ENCODE results near the gene ALPL.
"Not testable (repeated sequence)": the region's sequence is repeated elsewhere in the genome, so short reads cannot be mapped to it uniquely, and the experiment has no call there.

The ALPL gene

DNA sequence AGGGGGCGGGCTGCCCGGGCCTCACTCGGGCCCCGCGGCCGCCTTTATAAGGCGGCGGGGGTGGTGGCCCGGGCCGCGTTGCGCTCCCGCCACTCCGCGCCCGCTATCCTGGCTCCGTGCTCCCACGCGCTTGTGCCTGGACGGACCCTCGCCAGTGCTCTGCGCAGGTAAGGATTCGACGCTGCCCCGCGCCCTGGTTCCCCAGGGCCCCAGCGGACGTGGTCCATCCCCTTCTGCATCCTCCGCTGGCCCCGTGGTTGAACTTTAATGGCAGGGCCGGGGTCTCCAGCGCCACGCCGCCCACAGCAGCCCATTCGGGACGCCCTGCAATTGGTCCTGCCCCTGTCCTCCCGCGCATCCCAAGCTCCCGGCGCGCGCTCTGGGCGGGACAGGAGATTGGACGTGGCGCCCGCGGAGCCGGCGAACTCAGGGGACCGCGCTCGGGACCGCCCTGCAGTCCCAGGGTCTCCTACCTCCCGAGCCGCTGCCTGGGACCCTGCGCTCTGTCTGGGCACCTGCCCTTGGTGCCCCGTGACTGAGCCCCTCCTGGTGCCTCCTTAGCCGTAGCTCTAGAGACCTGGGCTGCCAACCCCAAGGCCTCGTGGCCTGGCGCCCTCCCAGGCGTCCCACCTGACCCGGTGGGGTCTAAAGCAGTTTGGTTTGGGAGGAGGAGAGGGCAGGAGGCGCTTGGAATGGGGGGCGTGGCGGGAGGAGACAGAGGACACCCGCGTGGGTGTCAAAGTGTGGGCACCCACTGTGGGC is at the start of gene ALPL:
ALPL (plus strand) TSS at position 73 of the 762 bp plus-strand sequence. CDS start 44,659 bp downstream, outside the sequence.
- Mint-ChIP-seq H3K27ac (no peak within 1 kb of the TSS), H3K4me1 (peaks cover 14% of the 10 kb centered on the region), H3K36me3 (no peaks in the 10 kb centered on the region), H3K9me3 (no peaks in the 10 kb centered on the region), H3K4me3 (peak within 1 kb of the TSS; percentile 60)
- DNase-seq (ENCODE audit: low spot score in 2 of 2) (no peak), ATAC-seq (peak; percentile 39)

DNA sequence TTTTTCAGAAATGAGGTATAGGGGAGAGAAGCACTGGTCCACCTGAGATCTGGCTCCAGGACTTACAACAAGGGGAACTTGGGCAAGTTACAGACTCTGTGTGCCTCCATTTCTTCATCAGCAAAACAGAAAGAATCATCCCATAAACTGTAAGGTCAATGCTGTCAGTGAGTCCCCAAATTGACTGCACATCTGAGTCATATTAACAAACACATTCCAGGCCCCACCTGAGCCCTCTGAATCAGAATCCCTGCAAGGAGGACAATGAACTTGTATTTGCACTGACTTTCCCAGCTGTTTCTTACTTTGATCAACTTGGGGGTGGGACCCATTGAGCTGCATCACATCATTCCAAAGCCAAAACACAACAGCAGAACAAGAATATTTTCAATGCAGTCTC is 44.1 kb upstream of the ALPL start:
- H3K9me3 Mint-ChIP-seq; H3K27ac Mint-ChIP-seq; ATAC-seq; DNase-seq (ENCODE audit: low spot score in 2 of 2); H3K4me3 Mint-ChIP-seq; H3K36me3 Mint-ChIP-seq; H3K4me1 Mint-ChIP-seq: not testable (repeated sequence)

DNA sequence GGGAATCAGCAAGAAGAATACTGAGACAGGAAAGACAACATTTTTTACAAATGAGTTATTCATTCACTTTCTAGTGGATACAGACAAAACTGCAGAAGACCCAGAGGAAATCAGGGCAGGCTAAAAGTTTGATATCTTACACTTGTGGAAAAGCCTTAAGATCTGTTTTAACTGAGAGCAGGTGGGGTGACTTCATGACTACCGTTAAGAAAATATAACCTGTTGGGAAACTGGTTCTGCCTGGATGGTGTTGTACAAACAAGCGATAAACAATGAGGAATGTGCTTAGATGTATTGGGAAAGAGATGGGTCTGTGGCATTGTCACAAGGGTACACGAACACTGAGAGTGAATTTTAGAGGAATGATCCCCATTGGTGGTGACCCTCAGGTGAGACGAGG is 41.3 kb upstream of the ALPL start:
- not testable (repeated sequence) for H3K9me3 Mint-ChIP-seq; H3K36me3 Mint-ChIP-seq; H3K4me3 Mint-ChIP-seq; ATAC-seq; H3K27ac Mint-ChIP-seq; H3K4me1 Mint-ChIP-seq; DNase-seq (ENCODE audit: low spot score in 2 of 2)

DNA sequence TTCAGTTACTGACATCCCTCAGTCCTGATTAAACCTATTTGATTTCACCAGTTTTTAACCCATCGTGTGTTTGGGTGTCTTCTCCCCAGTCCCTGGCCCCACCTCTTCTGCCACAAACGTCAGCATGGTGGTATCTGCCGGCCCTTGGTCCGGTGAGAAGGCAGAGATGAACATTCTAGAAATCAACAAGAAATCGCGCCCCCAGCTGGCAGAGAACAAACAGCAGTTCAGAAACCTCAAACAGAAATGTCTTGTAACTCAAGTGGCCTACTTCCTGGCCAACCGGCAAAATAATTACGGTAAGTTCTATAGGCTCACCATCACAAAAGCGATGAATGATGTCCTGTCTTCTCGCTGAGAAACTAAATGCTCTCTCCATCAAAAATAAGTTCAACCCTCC is 40.6 kb upstream of the ALPL start:
- DNase-seq (ENCODE audit: low spot score in 2 of 2), result peak in 1 of 2 donors; percentile 62
- no peak for ATAC-seq
- Mint-ChIP-seq H3K4me3 (no peak overlapping the region), H3K4me1 (no peaks in the 10 kb centered on the region), H3K9me3 (no peaks in the 10 kb centered on the region), H3K27ac (no peak overlapping the region), H3K36me3 (no peaks in the 10 kb centered on the region)

DNA sequence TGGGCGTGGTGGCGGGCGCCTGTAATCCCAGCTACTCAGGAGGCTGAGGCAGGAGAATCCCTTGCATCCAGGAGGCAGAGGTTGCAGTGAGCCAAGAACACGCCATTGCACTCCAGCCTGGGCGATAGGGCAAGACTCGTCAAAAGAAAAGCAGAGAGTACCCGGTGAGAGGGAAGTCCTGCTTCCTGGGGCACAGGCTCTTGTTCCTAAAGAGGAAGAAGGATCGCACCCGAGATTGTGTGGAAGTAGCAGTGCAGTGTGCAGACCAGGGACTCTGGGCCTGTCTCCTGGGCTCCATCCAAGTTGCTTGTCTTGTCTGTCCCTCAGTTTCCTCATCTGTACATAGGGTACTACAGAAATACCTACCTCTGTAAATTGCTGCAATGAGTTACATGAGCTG is 39.6 kb upstream of the ALPL start:
- DNase-seq (ENCODE audit: low spot score in 2 of 2) (no peak), ATAC-seq (no peak)
- Mint-ChIP-seq H3K27ac (no peak overlapping the region), H3K4me1 (no peaks in the 10 kb centered on the region), H3K4me3 (no peak overlapping the region), H3K36me3 (no peaks in the 10 kb centered on the region), H3K9me3 (no peaks in the 10 kb centered on the region)

DNA sequence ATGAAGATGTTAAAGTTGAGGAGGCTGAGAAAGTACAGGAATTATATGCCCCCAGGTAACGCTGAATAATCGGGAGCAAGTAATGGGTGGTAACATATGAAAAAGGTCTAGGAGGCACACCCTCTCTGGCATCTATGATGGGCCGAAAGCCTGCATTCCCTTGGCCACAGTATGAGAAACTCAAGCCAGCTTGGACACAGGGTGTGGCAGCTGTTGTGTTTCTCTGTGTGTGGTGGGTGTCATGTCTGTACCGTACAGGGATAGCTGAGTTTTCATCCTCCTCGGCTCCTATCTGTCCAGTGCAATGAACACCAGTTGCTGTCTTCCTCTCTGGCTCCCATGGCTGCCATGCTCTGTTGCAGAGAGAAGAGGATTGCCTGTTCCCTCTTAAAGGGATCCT is 36.4 kb upstream of the ALPL start:
- no peaks in the 10 kb centered on the region for H3K36me3 Mint-ChIP-seq
- no peaks in the 10 kb centered on the region for H3K9me3 Mint-ChIP-seq
- no peak overlapping the region for H3K27ac Mint-ChIP-seq
- H3K4me1 Mint-ChIP-seq, result no peaks in the 10 kb centered on the region
- H3K4me3 Mint-ChIP-seq, result no peak overlapping the region
- no peak for ATAC-seq
- DNase-seq (ENCODE audit: low spot score in 2 of 2), result peak in 1 of 2 donors; percentile 30

DNA sequence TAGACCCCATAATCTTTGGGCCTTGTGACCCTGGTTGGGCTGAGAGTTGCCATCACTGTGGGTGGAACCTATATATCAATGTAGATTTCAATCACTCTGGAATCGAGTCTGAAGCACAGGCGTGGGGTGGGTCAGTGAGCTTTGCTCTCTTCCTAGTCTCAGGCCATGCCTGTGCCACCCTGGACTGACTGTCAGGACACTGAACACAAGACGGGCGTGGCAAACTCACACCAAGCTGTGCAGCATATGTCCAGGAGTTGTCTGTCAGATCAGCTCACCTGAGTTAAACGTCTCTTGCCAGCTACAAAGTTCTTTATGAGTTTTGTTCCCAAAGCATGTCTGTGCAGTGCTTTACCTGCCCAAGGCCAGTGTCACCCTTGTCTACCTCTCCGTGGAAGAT is 30.9 kb upstream of the ALPL start:
- H3K4me3 Mint-ChIP-seq, result no peak overlapping the region
- no peak for ATAC-seq
- no peak overlapping the region for H3K27ac Mint-ChIP-seq
- H3K4me1 Mint-ChIP-seq, result no peaks in the 10 kb centered on the region
- H3K36me3 Mint-ChIP-seq, result peaks cover 17% of the 10 kb centered on the region
- DNase-seq (ENCODE audit: low spot score in 2 of 2), result peak in 1 of 2 donors; percentile 30
- H3K9me3 Mint-ChIP-seq, result no peaks in the 10 kb centered on the region

DNA sequence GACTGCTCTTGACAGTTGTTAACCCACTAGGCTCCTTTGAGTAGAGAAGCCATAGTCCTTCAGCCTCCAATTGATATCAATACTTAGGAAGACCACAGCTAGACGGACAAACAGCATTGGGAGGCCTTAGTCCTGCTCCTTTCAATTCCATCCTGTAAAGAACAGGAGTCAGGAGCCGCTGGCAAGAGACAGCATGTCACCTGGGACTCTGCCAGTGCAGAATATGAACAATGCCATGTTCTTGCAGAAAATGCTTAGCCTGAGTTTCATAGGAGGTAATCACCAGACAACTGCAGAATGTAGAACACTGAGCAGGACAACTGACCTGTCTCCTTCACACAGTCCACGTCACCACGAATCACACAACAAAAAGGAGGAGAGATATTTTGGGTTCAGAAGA is 25.3 kb upstream of the ALPL start:
- not testable (repeated sequence) for DNase-seq (ENCODE audit: low spot score in 2 of 2); ATAC-seq; H3K4me1 Mint-ChIP-seq; H3K9me3 Mint-ChIP-seq; H3K27ac Mint-ChIP-seq; H3K4me3 Mint-ChIP-seq
- H3K36me3 Mint-ChIP-seq, result peaks cover 10% of the 10 kb centered on the region

DNA sequence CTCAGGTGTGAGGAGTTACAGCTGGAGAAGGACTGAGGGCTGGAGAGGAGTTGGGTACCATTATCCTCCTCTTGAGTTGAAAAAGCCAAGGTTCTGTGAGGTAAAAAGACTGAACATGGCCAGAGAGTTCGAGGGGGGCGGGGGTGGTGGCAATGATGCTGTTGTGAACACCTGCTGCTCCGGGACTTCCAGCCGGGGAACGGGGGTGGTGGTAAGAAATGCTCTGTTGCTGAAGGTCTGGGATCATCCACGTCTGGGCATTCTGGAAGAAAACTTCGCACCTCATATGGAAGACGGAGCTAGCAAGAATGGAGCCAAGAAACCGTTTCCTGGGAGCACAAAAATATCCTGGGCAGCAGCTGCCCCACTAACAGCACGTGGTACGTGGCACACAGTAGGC is 20.1 kb upstream of the ALPL start:
- H3K4me1 Mint-ChIP-seq, result peaks cover 12% of the 10 kb centered on the region
- peak overlapping the region; percentile 46 for H3K4me3 Mint-ChIP-seq
- H3K36me3 Mint-ChIP-seq, result no peaks in the 10 kb centered on the region
- DNase-seq (ENCODE audit: low spot score in 2 of 2) (no peak), ATAC-seq (no peak)
- H3K27ac Mint-ChIP-seq, result peak overlapping the region; percentile 46
- peaks cover 2% of the 10 kb centered on the region for H3K9me3 Mint-ChIP-seq

DNA sequence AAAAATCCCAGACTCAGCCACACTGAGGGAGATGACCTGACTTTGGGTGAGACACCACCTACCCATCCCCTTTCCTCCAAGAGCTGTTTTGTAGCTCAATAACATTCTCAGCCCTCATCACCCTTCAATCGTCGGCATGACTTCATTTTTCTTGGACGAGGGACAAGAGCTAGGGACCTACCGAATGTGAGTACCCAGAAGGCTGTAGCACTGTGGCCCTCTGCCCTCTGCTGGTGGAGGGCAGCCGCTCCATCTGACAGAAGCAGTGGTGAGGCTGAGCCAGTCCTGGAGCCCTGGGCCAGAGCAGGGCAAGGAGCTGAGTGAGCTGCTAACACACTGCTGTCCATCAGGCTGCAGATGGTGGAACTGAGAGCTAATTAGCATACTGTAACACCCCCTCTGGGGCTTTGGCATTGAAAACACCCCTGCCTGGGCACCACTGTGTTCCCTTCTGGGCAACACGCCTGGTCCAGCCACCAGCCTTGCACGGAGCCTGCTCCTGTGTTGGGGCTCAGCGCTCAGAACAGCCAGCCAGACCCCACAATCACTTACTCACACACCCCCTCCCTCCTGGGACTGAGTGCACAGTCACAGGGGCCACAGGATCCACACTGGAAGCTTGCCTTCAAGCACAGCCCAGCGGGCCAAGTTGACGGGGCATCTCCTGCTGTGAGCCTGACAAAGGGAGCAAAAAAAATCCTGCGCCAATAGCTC is 18.3 kb upstream of the ALPL start:
- ATAC-seq, result peak; percentile 72
- no peaks in the 10 kb centered on the region for H3K36me3 Mint-ChIP-seq
- no peak overlapping the region for H3K27ac Mint-ChIP-seq

DNA sequence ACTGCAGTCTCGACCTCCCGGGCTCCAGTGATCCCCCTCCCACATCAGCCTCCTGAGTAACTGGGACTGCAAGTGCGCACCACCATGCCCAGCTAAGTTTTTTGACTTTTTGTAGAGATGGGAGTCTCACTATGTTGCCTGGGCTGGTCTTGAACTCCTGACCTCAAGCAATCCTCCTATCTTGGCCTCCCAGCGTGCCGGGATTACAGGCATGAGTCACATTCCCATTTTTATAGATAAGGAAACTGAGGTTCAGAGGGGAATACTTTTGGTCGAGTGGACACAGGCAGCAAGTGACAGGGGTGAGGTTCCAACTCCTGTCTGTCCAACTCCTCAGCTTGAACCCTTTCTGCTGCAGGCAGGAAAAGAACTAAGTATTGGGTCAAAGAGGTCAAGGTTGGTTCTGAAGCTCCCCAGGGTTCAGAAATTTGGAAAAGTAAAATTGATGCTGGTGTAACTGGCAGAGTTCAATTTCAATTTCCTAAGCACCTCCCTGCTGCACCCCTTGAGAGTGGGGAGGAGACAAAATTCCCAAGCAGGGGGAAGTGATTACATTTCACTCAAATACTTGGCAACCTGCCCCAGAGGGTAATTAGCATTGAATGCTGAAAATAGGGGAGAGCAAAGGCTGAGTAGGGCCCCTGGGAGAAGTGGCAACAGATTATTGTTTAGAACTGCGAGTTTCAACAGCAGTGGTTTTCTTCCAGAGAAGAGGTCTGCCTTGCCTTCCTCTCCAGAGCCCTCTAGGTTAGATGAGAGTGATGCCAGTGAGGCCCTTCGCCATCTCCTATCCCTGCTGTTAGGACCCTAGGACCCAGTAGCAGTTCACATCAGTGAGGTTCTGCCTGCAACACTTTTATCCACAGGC is 17.5 kb upstream of the ALPL start:
- DNase-seq (ENCODE audit: low spot score in 2 of 2) (no peak), ATAC-seq (no peak)
- Mint-ChIP-seq H3K9me3 (peaks cover 2% of the 10 kb centered on the region), H3K4me1 (peaks cover 12% of the 10 kb centered on the region), H3K36me3 (no peaks in the 10 kb centered on the region), H3K27ac (no peak overlapping the region), H3K4me3 (no peak overlapping the region)

More for the DNA sequence above, 18.3 kb upstream of the ALPL start:
- Mint-ChIP-seq H3K9me3 (peaks cover 2% of the 10 kb centered on the region), H3K4me3 (no peak overlapping the region), H3K4me1 (peaks cover 12% of the 10 kb centered on the region)
- no peak for DNase-seq (ENCODE audit: low spot score in 2 of 2)

DNA sequence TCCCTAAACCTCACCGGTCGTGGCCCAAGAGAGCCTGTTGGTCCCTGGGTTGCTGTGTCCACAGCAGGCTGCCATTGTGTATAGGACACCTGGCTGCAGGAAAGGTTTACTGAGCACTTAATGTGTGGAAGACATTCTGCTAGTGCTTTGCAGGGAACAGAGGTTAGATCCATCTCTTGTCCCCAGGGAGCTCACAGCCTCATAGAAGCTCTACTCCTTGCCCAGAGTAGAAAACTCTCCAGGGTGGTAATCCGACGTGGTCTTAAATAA is 16.9 kb upstream of the ALPL start:
- no peak for ATAC-seq
- peaks cover 2% of the 10 kb centered on the region for H3K9me3 Mint-ChIP-seq

DNA sequence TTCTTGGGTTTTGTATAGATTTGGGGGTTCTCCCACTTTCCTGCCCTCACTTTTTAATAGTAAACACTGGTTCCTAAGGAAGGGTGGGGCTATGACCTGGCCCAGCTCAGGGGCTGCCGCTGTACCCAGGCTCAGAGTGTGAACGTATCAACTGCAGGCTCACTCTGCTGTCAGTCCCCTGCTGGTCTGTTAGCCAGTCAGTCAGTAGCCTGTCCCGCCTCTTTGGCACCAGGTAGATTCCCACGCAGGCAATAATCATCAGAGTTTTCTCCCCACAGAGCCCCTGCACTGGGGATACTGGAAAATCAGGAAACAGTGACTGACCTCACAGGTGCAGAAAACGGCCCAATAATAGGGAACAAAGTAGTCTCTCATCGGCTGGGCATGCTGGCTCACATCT is 15.0 kb upstream of the ALPL start:
- ATAC-seq (no peak), DNase-seq (ENCODE audit: low spot score in 2 of 2) (no peak)
- Mint-ChIP-seq H3K4me3 (no peak overlapping the region), H3K36me3 (no peaks in the 10 kb centered on the region), H3K9me3 (no peaks in the 10 kb centered on the region), H3K27ac (no peak overlapping the region), H3K4me1 (no peaks in the 10 kb centered on the region)

More for the DNA sequence above, 16.9 kb upstream of the ALPL start:
- Mint-ChIP-seq H3K27ac (no peak overlapping the region), H3K4me3 (no peak overlapping the region), H3K36me3 (no peaks in the 10 kb centered on the region), H3K4me1 (peaks cover 12% of the 10 kb centered on the region)
- DNase-seq (ENCODE audit: low spot score in 2 of 2), result no peak

DNA sequence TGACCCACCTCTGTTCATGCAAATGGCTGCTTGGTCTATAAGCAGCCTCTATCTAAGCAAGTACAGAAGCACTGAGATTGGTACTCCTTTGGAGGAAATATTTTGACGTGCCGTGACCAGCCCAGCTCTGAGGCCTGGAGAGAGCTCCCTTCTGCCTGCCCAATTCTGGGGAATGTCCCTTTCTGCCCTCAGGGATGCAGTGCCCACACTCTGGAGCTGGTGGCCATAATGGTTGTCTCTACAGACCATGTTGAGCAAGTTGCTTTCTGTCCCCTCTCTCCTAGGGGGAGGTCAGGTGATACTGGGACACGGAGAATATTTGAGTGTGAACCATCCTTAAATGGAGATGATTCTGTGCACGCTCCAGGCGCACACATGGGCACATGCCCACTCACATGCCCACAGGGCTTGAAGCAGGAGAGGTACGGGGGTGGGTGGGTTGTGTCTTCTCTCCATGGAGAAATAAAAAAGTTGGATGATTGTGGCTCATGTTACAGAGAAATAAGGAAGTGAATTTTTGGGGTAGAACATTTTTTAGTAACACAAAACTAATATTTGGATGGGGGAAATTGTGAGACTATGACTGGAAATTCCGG is 13.9 kb upstream of the ALPL start:
- DNase-seq (ENCODE audit: low spot score in 2 of 2), result no peak
- no peak for ATAC-seq
- Mint-ChIP-seq H3K4me3 (no peak overlapping the region), H3K9me3 (no peaks in the 10 kb centered on the region), H3K36me3 (no peaks in the 10 kb centered on the region), H3K4me1 (no peaks in the 10 kb centered on the region), H3K27ac (no peak overlapping the region)

DNA sequence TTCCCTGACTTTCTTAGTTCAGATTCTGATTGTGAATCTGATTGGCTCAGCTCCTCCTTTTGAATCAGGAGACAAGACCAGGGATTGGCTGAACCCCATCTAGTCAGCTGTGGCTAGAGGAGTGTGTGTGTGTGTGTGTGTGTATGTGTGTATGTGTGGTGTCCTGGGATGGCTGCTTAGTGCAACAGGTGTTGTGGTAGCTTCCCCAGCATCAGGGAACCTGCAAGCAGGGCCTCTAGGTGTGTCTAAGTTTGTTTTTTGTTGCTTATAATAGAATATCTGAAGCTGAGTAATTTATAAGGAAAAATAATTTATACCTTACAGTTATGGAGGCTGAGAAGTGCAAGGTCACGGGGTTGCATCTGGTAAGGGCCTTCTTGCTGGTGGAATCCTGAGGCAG is 13.2 kb upstream of the ALPL start:
- no peaks in the 10 kb centered on the region for H3K9me3 Mint-ChIP-seq
- H3K4me1 Mint-ChIP-seq, result no peaks in the 10 kb centered on the region
- H3K27ac Mint-ChIP-seq, result no peak overlapping the region
- no peak overlapping the region for H3K4me3 Mint-ChIP-seq
- DNase-seq (ENCODE audit: low spot score in 2 of 2) (no peak), ATAC-seq (no peak)
- H3K36me3 Mint-ChIP-seq, result no peaks in the 10 kb centered on the region
